Panc1 (cell line): Measurements from ENCODE around the gene SOAT1.

Experiments
- CTCF ChIP-seq: fragments of 450-650 bp; IDR thresholded peaks from 2 replicates; pipeline ENCODE4 v1.5.1; 2017; ENCODE audit warnings: mild to moderate bottlenecking
- POLR2AphosphoS5 ChIP-seq: IDR thresholded peaks from 2 replicates; pipeline ENCODE4 v1.6.1; 2012; ENCODE audit warnings: mild to moderate bottlenecking, low read depth, low read length, moderate library complexity
- REST ChIP-seq, 2 experiments: IDR thresholded peaks; 2 replicates each; pipeline ENCODE4 v1.6.1; 2011 to 2012; ENCODE audit warnings: low read depth in 2 of 2, control low read depth in 1 of 2, low read length in 1 of 2, mild to moderate bottlenecking in 1 of 2, moderate library complexity in 1 of 2; ENCODE audit not compliant: insufficient read depth in 1 of 2
- SIN3A ChIP-seq: IDR thresholded peaks from 2 replicates; pipeline ENCODE4 v1.6.1; 2012; ENCODE audit warnings: low read depth, mild to moderate bottlenecking, low read length, moderate library complexity, borderline replicate concordance; ENCODE audit not compliant: insufficient read depth
- TCF7L2 ChIP-seq: IDR thresholded peaks from 2 replicates; pipeline ENCODE4 v1.6.1; 2011; ENCODE audit warnings: mild to moderate bottlenecking, low read depth, low read length, inconsistent platforms

- TF ChIP-seq POLR2AphosphoS5 (no peak), CTCF (no peak), REST (IDR thresholded peaks at IDR 0.05; ENCODE audit: insufficient read depth in 1 of 2, low read depth in 2 of 2, low read length in 1 of 2) (no peak), SIN3A (no peak), TCF7L2 (no peak)
Observed at GRCh38 chr1:179372160-179372559, 78.6 kb downstream of the SOAT1 start.
